ENCODE data around the gene HDHD3. TPM values are rescaled to one million over a fixed set of nuclear protein-coding genes. Genes with fewer than 3 reads are reported as not detected.

Gene HDHD3
- total and polyA plus RNA-seq, 2 experiments from 2014 or later: 32.1 to 44.6 TPM

GRCh38 chr9:113352411-113352810 is 24.4 kb downstream of the HDHD3 start:
- Histone ChIP-seq H3K4me1 (ENCODE audit: low read depth) (peaks cover 7% of the 10 kb centered on the region), H3K9me3 (ENCODE audit: low read depth) (no peaks in the 10 kb centered on the region), H3K36me3 (no peaks in the 10 kb centered on the region), H3K4me3 (no peak overlapping the region), H3K27ac (no peak overlapping the region), H3K27me3 (peaks cover 58% of the 10 kb centered on the region)
- TF ChIP-seq CTCF (IDR thresholded peaks at IDR 0.05; ENCODE audit: low read depth, low read length): no peak
- DNase-seq (ENCODE audit: low read depth in 1 of 2, low spot score in 1 of 2): no peak

GRCh38 chr9:113352006-113352405 is 24.8 kb downstream of the HDHD3 start:
- Histone ChIP-seq H3K4me1 (ENCODE audit: low read depth) (peaks cover 7% of the 10 kb centered on the region), H3K36me3 (no peaks in the 10 kb centered on the region), H3K9me3 (ENCODE audit: low read depth) (no peaks in the 10 kb centered on the region), H3K27ac (no peak overlapping the region), H3K27me3 (peaks cover 58% of the 10 kb centered on the region), H3K4me3 (no peak overlapping the region)
- no peak for DNase-seq (ENCODE audit: low read depth in 1 of 2, low spot score in 1 of 2)
- no peak for TF ChIP-seq CTCF (IDR thresholded peaks at IDR 0.05; ENCODE audit: low read depth, low read length)

GRCh38 chr9:113350937-113351336 is 25.8 kb downstream of the HDHD3 start:
- no peak for TF ChIP-seq CTCF (IDR thresholded peaks at IDR 0.05; ENCODE audit: low read depth, low read length)
- no peaks in the 10 kb centered on the region for H3K36me3 ChIP-seq
- H3K27me3 ChIP-seq: peaks cover 58% of the 10 kb centered on the region
- peaks cover 7% of the 10 kb centered on the region for H3K4me1 ChIP-seq (ENCODE audit: low read depth)
- no peak for DNase-seq (ENCODE audit: low read depth in 1 of 2, low spot score in 1 of 2)
- no peaks in the 10 kb centered on the region for H3K9me3 ChIP-seq (ENCODE audit: low read depth)
- no peak overlapping the region for H3K4me3 ChIP-seq
- H3K27ac ChIP-seq: no peak overlapping the region

- peaks cover 58% of the 10 kb centered on the region for H3K27me3 ChIP-seq
- no peaks in the 10 kb centered on the region for H3K36me3 ChIP-seq
- no peak for TF ChIP-seq CTCF (IDR thresholded peaks at IDR 0.05; ENCODE audit: low read depth, low read length)
- H3K27ac ChIP-seq: no peak overlapping the region
- H3K4me1 ChIP-seq (ENCODE audit: low read depth): peaks cover 7% of the 10 kb centered on the region
- H3K9me3 ChIP-seq (ENCODE audit: low read depth): no peaks in the 10 kb centered on the region
- peak overlapping the region; percentile 49 for H3K4me3 ChIP-seq
- no peak for DNase-seq (ENCODE audit: low read depth in 1 of 2, low spot score in 1 of 2)
These were observed 26.6 kb downstream of the HDHD3 start for GRCh38 chr9:113350107-113350661.

- Histone ChIP-seq H3K36me3 (no peaks in the 10 kb centered on the region), H3K27me3 (peaks cover 58% of the 10 kb centered on the region), H3K4me3 (peak within 1 kb of the TSS; percentile 49), H3K27ac (no peak within 1 kb of the TSS), H3K9me3 (ENCODE audit: low read depth) (no peaks in the 10 kb centered on the region), H3K4me1 (ENCODE audit: low read depth) (peaks cover 7% of the 10 kb centered on the region)
- DNase-seq (ENCODE audit: low read depth in 1 of 2, low spot score in 1 of 2): peak in 1 of 2 donors; percentile 45
- TF ChIP-seq CTCF (IDR thresholded peaks at IDR 0.05; ENCODE audit: low read depth, low read length): no peak
These were observed 27.2 kb downstream of the HDHD3 start, which contains the start of gene BSPRY for GRCh38 chr9:113349445-113350094. Gene BSPRY, plus strand, starts transcription at chr9:113349541. Its CDS starts 39 bp downstream, at chr9:113349580.

All from cardiac muscle cell (in vitro differentiated cells and primary cell).